Skeletal muscle tissue (tissue), 4 donors: ENCODE data around the gene BCAM. TPM values are rescaled to one million over a fixed set of nuclear protein-coding genes. Genes with fewer than 3 reads are reported as not detected.

Experiments used
- H3K27ac ChIP-seq: one replicate; pipeline ENCODE4 v1.7.0; 2013; ENCODE audit warnings: mild to moderate bottlenecking, low read depth, low read length, inconsistent platforms
- H3K27me3 ChIP-seq, 3 donors: one replicate each; pipeline ENCODE4 v1.7.0; 2013; ENCODE audit warnings: low read length in 3 of 3; ENCODE audit not compliant: control insufficient read depth in 3 of 3, insufficient read depth in 3 of 3
- H3K36me3 ChIP-seq, 3 donors: one replicate each; pipeline ENCODE4 v1.7.0; 2013; ENCODE audit warnings: low read length in 3 of 3; ENCODE audit not compliant: control insufficient read depth in 3 of 3, insufficient read depth in 3 of 3
- H3K4me1 ChIP-seq, 3 donors: one replicate each; pipeline ENCODE4 v1.7.0; 2013; ENCODE audit warnings: low read length in 3 of 3, mild to moderate bottlenecking in 3 of 3; ENCODE audit not compliant: control insufficient read depth in 3 of 3, insufficient read depth in 3 of 3
- H3K4me3 ChIP-seq, 3 donors: one replicate each; pipeline ENCODE4 v1.7.0; 2013; ENCODE audit warnings: low read length in 3 of 3
- H3K9ac ChIP-seq, 3 donors: one replicate each; pipeline ENCODE4 v1.7.0; 2013; ENCODE audit warnings: low read length in 3 of 3, mild to moderate bottlenecking in 3 of 3, moderate library complexity in 2 of 3, low read depth in 1 of 3
- H3K9me3 ChIP-seq, 3 donors: one replicate each; pipeline ENCODE4 v1.7.0; 2013; ENCODE audit warnings: low read length in 3 of 3; ENCODE audit not compliant: control insufficient read depth in 3 of 3
- total RNA-seq: library from RNA; depleted of rRNA; stranded (reverse); fragments of >200 nt; gene quantifications from one replicate; pipeline ENCODE4 v1.2.3, GENCODE V29; 2014
- donor health status: Osteomylitis.

The BCAM gene
- total RNA-seq, 1 donor from 2014 or later = 89.8 TPM

- H3K4me3 ChIP-seq = no peak overlapping the region
- peaks cover 11 to 25% (median 13%) of the 10 kb centered on the region in 3 donors for H3K36me3 ChIP-seq
- H3K9ac ChIP-seq = no peak overlapping the region
- H3K9me3 ChIP-seq = no peaks in the 10 kb centered on the region
- no peak overlapping the region for H3K27ac ChIP-seq
- peaks cover 4 to 8% (median 5%) of the 10 kb centered on the region in 3 donors for H3K4me1 ChIP-seq
- no peaks in the 10 kb centered on the region for H3K27me3 ChIP-seq
Measured at GRCh38 chr19:44814517-44814916, 5.6 kb downstream of the BCAM start.

- peaks cover 5 to 7% (median 6%) of the 10 kb centered on the region in 3 donors for H3K4me1 ChIP-seq
- H3K36me3 ChIP-seq = peaks cover 10 to 24% (median 11%) of the 10 kb centered on the region in 3 donors
- H3K9ac ChIP-seq = no peak overlapping the region
- no peak overlapping the region for H3K27ac ChIP-seq
- H3K9me3 ChIP-seq = no peaks in the 10 kb centered on the region
- no peak overlapping the region for H3K4me3 ChIP-seq
- H3K27me3 ChIP-seq = no peaks in the 10 kb centered on the region
Measured at GRCh38 chr19:44816301-44816700, 7.4 kb downstream of the BCAM start.

GRCh38 chr19:44817725-44818465 is 9.0 kb downstream of the BCAM start:
- Histone ChIP-seq H3K9ac (no peak overlapping the region), H3K27me3 (no peaks in the 10 kb centered on the region), H3K9me3 (no peaks in the 10 kb centered on the region), H3K36me3 (peaks cover 9 to 22% (median 11%) of the 10 kb centered on the region in 3 donors), H3K4me3 (no peak overlapping the region), H3K27ac (no peak overlapping the region), H3K4me1 (peaks cover 5 to 15% (median 6%) of the 10 kb centered on the region in 3 donors)

- no peaks in the 10 kb centered on the region for H3K9me3 ChIP-seq
- H3K27me3 ChIP-seq = no peaks in the 10 kb centered on the region
- no peak overlapping the region for H3K9ac ChIP-seq
- no peak overlapping the region for H3K4me3 ChIP-seq
- peaks cover 8 to 18% (median 9%) of the 10 kb centered on the region in 3 donors for H3K36me3 ChIP-seq
- H3K27ac ChIP-seq = no peak overlapping the region
- H3K4me1 ChIP-seq = peaks cover 5 to 19% (median 9%) of the 10 kb centered on the region in 3 donors
Measured at GRCh38 chr19:44818466-44819031, 9.6 kb downstream of the BCAM start.

- Histone ChIP-seq H3K4me1 (peaks cover 5 to 19% (median 9%) of the 10 kb centered on the region in 3 donors), H3K4me3 (no peak overlapping the region), H3K9me3 (no peaks in the 10 kb centered on the region), H3K9ac (no peak overlapping the region), H3K36me3 (peaks cover 6 to 11% (median 9%) of the 10 kb centered on the region in 3 donors), H3K27me3 (no peaks in the 10 kb centered on the region), H3K27ac (no peak overlapping the region)
Measured at GRCh38 chr19:44819246-44819832, 10.4 kb downstream of the BCAM start.

- Histone ChIP-seq H3K36me3 (peaks cover 0 to 3% (median 2%) of the 10 kb centered on the region in 3 donors), H3K9ac (peak overlapping the region in 1 of 3 donors; percentile 14), H3K27ac (peak overlapping the region; percentile 44), H3K4me1 (peaks cover 5 to 19% (median 9%) of the 10 kb centered on the region in 3 donors), H3K27me3 (no peaks in the 10 kb centered on the region), H3K4me3 (no peak overlapping the region), H3K9me3 (no peaks in the 10 kb centered on the region)
Measured at GRCh38 chr19:44820648-44821609, 12.0 kb downstream of the BCAM start.

- Histone ChIP-seq H3K36me3 (peaks cover 0 to 3% (median 2%) of the 10 kb centered on the region in 3 donors), H3K27ac (peak overlapping the region; percentile 44), H3K27me3 (no peaks in the 10 kb centered on the region), H3K9ac (peak overlapping the region in 1 of 3 donors; percentile 8), H3K9me3 (no peaks in the 10 kb centered on the region), H3K4me3 (no peak overlapping the region), H3K4me1 (peaks cover 5 to 19% (median 9%) of the 10 kb centered on the region in 3 donors)
Measured at GRCh38 chr19:44822177-44822576, 13.3 kb downstream of the BCAM start.

GRCh38 chr19:44822670-44823372 is 13.9 kb downstream of the BCAM start:
- no peak overlapping the region for H3K9ac ChIP-seq
- no peak overlapping the region for H3K4me3 ChIP-seq
- H3K9me3 ChIP-seq = no peaks in the 10 kb centered on the region
- no peak overlapping the region for H3K27ac ChIP-seq
- H3K4me1 ChIP-seq = peaks cover 5 to 19% (median 9%) of the 10 kb centered on the region in 3 donors
- no peaks in the 10 kb centered on the region for H3K27me3 ChIP-seq
- peaks cover 0 to 3% (median 2%) of the 10 kb centered on the region in 3 donors for H3K36me3 ChIP-seq

- Histone ChIP-seq H3K27me3 (no peaks in the 10 kb centered on the region), H3K9ac (no peak overlapping the region), H3K36me3 (peaks cover 0 to 3% (median 0%) of the 10 kb centered on the region in 3 donors), H3K4me3 (no peak overlapping the region), H3K9me3 (no peaks in the 10 kb centered on the region), H3K4me1 (peaks cover 5 to 19% (median 9%) of the 10 kb centered on the region in 3 donors), H3K27ac (no peak overlapping the region)
Measured at GRCh38 chr19:44823373-44823698, 14.4 kb downstream of the BCAM start.
